ENCODE data around the gene LCN2.

GRCh38 chr9:128101231-128101661 lies 48.0 kb upstream of the LCN2 start:
- TF ChIP-seq EZH2 (optimal IDR thresholded peaks at IDR 0.05; ENCODE audit: low read depth, low read length) (no peak), EZH2phosphoT487 (IDR thresholded peaks at IDR 0.05; ENCODE audit: low read length) (no peak)
